Measurements from ENCODE around the gene TMEM106B. TPM values are rescaled to one million over a fixed set of nuclear protein-coding genes. Genes with fewer than 3 reads are reported as not detected.
"Not testable (repeated sequence)": the region's sequence is repeated elsewhere in the genome, so short reads cannot be mapped to it uniquely, and the experiment has no call there.

Gene TMEM106B
- 23.4 and 25.1 TPM in 2 replicates for total RNA-seq

- Mint-ChIP-seq H3K27ac (peak within 1 kb of the TSS; percentile 98), H3K36me3 (ENCODE audit: low read depth) (peaks cover 17% of the 10 kb centered on the region), H3K4me3 (peak within 1 kb of the TSS; percentile 98), H3K27me3 (ENCODE audit: insufficient read depth) (peaks cover 17% of the 10 kb centered on the region), H3K9me3 (no peaks in the 10 kb centered on the region), H3K4me1 (ENCODE audit: low read depth) (peaks cover 35% of the 10 kb centered on the region)
- DNase-seq (ENCODE audit: low spot score), result peak; percentile 96
- intact Hi-C loops (cut with micrococcal nuclease), result loop anchor here (1.0 to 2.0 kb wide), 8 partner anchors 11 to 475 kb away; partner anchors contain the start of gene VWDE
These were observed at the start of gene TMEM106B for GRCh38 chr7:12211054-12211710. TMEM106B (plus strand) TSS chr7:12211294; CDS start chr7:12214811, 3,517 bp downstream.

- Mint-ChIP-seq H3K4me1 (ENCODE audit: low read depth) (no peaks in the 10 kb centered on the region), H3K36me3 (ENCODE audit: low read depth) (peaks cover under 1% of the 10 kb centered on the region), H3K4me3 (no peak overlapping the region), H3K27ac (no peak overlapping the region), H3K27me3 (ENCODE audit: insufficient read depth) (peaks cover 11% of the 10 kb centered on the region), H3K9me3 (peaks cover 28% of the 10 kb centered on the region)
- intact Hi-C loops (cut with micrococcal nuclease), result no loop called here
- DNase-seq (ENCODE audit: low spot score), result no peak
These were observed 48.5 kb upstream of the TMEM106B start for GRCh38 chr7:12162415-12163113.

- peaks cover 57% of the 10 kb centered on the region for H3K9me3 Mint-ChIP-seq
- intact Hi-C loops (cut with micrococcal nuclease); DNase-seq (ENCODE audit: low spot score); H3K4me3 Mint-ChIP-seq; H3K27ac Mint-ChIP-seq: not testable (repeated sequence)
- H3K4me1 Mint-ChIP-seq (ENCODE audit: low read depth), result peaks cover 27% of the 10 kb centered on the region
- H3K36me3 Mint-ChIP-seq (ENCODE audit: low read depth), result peaks cover 23% of the 10 kb centered on the region
- peaks cover 13% of the 10 kb centered on the region for H3K27me3 Mint-ChIP-seq (ENCODE audit: insufficient read depth)
These were observed 43.0 kb upstream of the TMEM106B start for GRCh38 chr7:12168065-12168464.

GRCh38 chr7:12169981-12170820 is 40.9 kb upstream of the TMEM106B start:
- H3K4me3 Mint-ChIP-seq, result not testable (repeated sequence)
- H3K27me3 Mint-ChIP-seq (ENCODE audit: insufficient read depth), result peaks cover 19% of the 10 kb centered on the region

GRCh38 chr7:12173671-12174070 is 37.4 kb upstream of the TMEM106B start:
- peaks cover 15% of the 10 kb centered on the region for H3K27me3 Mint-ChIP-seq (ENCODE audit: insufficient read depth)
- peaks cover 18% of the 10 kb centered on the region for H3K9me3 Mint-ChIP-seq

More at GRCh38 chr7:12169981-12170820, 40.9 kb upstream of the TMEM106B start:
- intact Hi-C loops (cut with micrococcal nuclease), result not testable (repeated sequence)
- Mint-ChIP-seq H3K4me1 (ENCODE audit: low read depth) (peaks cover 27% of the 10 kb centered on the region), H3K36me3 (ENCODE audit: low read depth) (peaks cover 23% of the 10 kb centered on the region), H3K9me3 (peaks cover 51% of the 10 kb centered on the region), H3K27ac (peak overlapping the region; percentile 22)
- DNase-seq (ENCODE audit: low spot score), result peak; percentile 51

GRCh38 chr7:12174931-12175330 is 36.2 kb upstream of the TMEM106B start:
- H3K9me3 Mint-ChIP-seq, result peaks cover 10% of the 10 kb centered on the region
- H3K4me1 Mint-ChIP-seq (ENCODE audit: low read depth), result peaks cover 19% of the 10 kb centered on the region
- intact Hi-C loops (cut with micrococcal nuclease), result no loop called here
- no peak overlapping the region for H3K4me3 Mint-ChIP-seq
- H3K27ac Mint-ChIP-seq, result no peak overlapping the region
- H3K27me3 Mint-ChIP-seq (ENCODE audit: insufficient read depth), result peaks cover 19% of the 10 kb centered on the region
- DNase-seq (ENCODE audit: low spot score), result no peak
- peaks cover 8% of the 10 kb centered on the region for H3K36me3 Mint-ChIP-seq (ENCODE audit: low read depth)

More at GRCh38 chr7:12173671-12174070, 37.4 kb upstream of the TMEM106B start:
- H3K27ac Mint-ChIP-seq, result no peak overlapping the region
- peaks cover 27% of the 10 kb centered on the region for H3K4me1 Mint-ChIP-seq (ENCODE audit: low read depth)
- peaks cover 14% of the 10 kb centered on the region for H3K36me3 Mint-ChIP-seq (ENCODE audit: low read depth)
- intact Hi-C loops (cut with micrococcal nuclease), result no loop called here
- DNase-seq (ENCODE audit: low spot score), result no peak
- H3K4me3 Mint-ChIP-seq, result no peak overlapping the region

GRCh38 chr7:12178317-12178716 is 32.8 kb upstream of the TMEM106B start:
- Mint-ChIP-seq H3K27me3 (ENCODE audit: insufficient read depth) (peaks cover 18% of the 10 kb centered on the region), H3K36me3 (ENCODE audit: low read depth) (no peaks in the 10 kb centered on the region)

GRCh38 chr7:12194426-12194825 is 16.7 kb upstream of the TMEM106B start:
- Mint-ChIP-seq H3K27ac (no peak overlapping the region), H3K4me3 (no peak overlapping the region), H3K9me3 (no peaks in the 10 kb centered on the region), H3K27me3 (ENCODE audit: insufficient read depth) (peaks cover 7% of the 10 kb centered on the region), H3K36me3 (ENCODE audit: low read depth) (no peaks in the 10 kb centered on the region), H3K4me1 (ENCODE audit: low read depth) (no peaks in the 10 kb centered on the region)
- intact Hi-C loops (cut with micrococcal nuclease), result no loop called here
- no peak for DNase-seq (ENCODE audit: low spot score)

More at GRCh38 chr7:12178317-12178716, 32.8 kb upstream of the TMEM106B start:
- no peak for DNase-seq (ENCODE audit: low spot score)
- H3K9me3 Mint-ChIP-seq, result no peaks in the 10 kb centered on the region
- no peak overlapping the region for H3K4me3 Mint-ChIP-seq
- H3K4me1 Mint-ChIP-seq (ENCODE audit: low read depth), result no peaks in the 10 kb centered on the region
- H3K27ac Mint-ChIP-seq, result no peak overlapping the region
- intact Hi-C loops (cut with micrococcal nuclease), result no loop called here

- peaks cover 12% of the 10 kb centered on the region for H3K27me3 Mint-ChIP-seq (ENCODE audit: insufficient read depth)
- no peaks in the 10 kb centered on the region for H3K4me1 Mint-ChIP-seq (ENCODE audit: low read depth)
- H3K27ac Mint-ChIP-seq, result no peak overlapping the region
- intact Hi-C loops (cut with micrococcal nuclease), result no loop called here
- H3K9me3 Mint-ChIP-seq, result no peaks in the 10 kb centered on the region
- no peak for DNase-seq (ENCODE audit: low spot score)
- H3K36me3 Mint-ChIP-seq (ENCODE audit: low read depth), result no peaks in the 10 kb centered on the region
- no peak overlapping the region for H3K4me3 Mint-ChIP-seq
These were observed 14.7 kb upstream of the TMEM106B start for GRCh38 chr7:12196386-12196785.

- H3K27ac Mint-ChIP-seq, result no peak overlapping the region
- peaks cover 16% of the 10 kb centered on the region for H3K27me3 Mint-ChIP-seq (ENCODE audit: insufficient read depth)
- DNase-seq (ENCODE audit: low spot score), result no peak
- H3K4me1 Mint-ChIP-seq (ENCODE audit: low read depth), result no peaks in the 10 kb centered on the region
- no peaks in the 10 kb centered on the region for H3K36me3 Mint-ChIP-seq (ENCODE audit: low read depth)
- intact Hi-C loops (cut with micrococcal nuclease), result no loop called here
- H3K9me3 Mint-ChIP-seq, result no peaks in the 10 kb centered on the region
- H3K4me3 Mint-ChIP-seq, result no peak overlapping the region
These were observed 11.7 kb upstream of the TMEM106B start for GRCh38 chr7:12199363-12199762.

- Mint-ChIP-seq H3K4me3 (no peak overlapping the region), H3K27ac (no peak overlapping the region), H3K4me1 (ENCODE audit: low read depth) (peaks cover 18% of the 10 kb centered on the region), H3K27me3 (ENCODE audit: insufficient read depth) (peaks cover 23% of the 10 kb centered on the region), H3K9me3 (no peaks in the 10 kb centered on the region), H3K36me3 (ENCODE audit: low read depth) (peaks cover under 1% of the 10 kb centered on the region)
- intact Hi-C loops (cut with micrococcal nuclease), result no loop called here
- no peak for DNase-seq (ENCODE audit: low spot score)
These were observed 4.0 kb upstream of the TMEM106B start for GRCh38 chr7:12207046-12207445.

- Mint-ChIP-seq H3K9me3 (no peaks in the 10 kb centered on the region), H3K36me3 (ENCODE audit: low read depth) (peaks cover 6% of the 10 kb centered on the region), H3K27ac (no peak overlapping the region), H3K27me3 (ENCODE audit: insufficient read depth) (peaks cover 19% of the 10 kb centered on the region), H3K4me1 (ENCODE audit: low read depth) (peaks cover 29% of the 10 kb centered on the region), H3K4me3 (no peak overlapping the region)
- no peak for DNase-seq (ENCODE audit: low spot score)
- intact Hi-C loops (cut with micrococcal nuclease), result no loop called here
These were observed 1.9 kb upstream of the TMEM106B start for GRCh38 chr7:12209221-12209620.
